Left kidney (tissue), 2 donors: ENCODE results near the gene EIF2AK3. TPM values are rescaled to one million over a fixed set of nuclear protein-coding genes. Genes with fewer than 3 reads are reported as not detected.

ENCODE experiments used
- DNase-seq: peaks from one replicate; pipeline ENCODE4 v3.0.0-alpha.2; 2013
- polyA plus RNA-seq: library from polyadenylated mRNA; unstranded; fragments of 120-200 nt; gene quantifications from one replicate; pipeline ENCODE4 v1.2.1, GENCODE V29; 2013; ENCODE audit not compliant: insufficient read length

The EIF2AK3 gene
- polyA plus RNA-seq, 1 donor, result 28.0 TPM

DNA sequence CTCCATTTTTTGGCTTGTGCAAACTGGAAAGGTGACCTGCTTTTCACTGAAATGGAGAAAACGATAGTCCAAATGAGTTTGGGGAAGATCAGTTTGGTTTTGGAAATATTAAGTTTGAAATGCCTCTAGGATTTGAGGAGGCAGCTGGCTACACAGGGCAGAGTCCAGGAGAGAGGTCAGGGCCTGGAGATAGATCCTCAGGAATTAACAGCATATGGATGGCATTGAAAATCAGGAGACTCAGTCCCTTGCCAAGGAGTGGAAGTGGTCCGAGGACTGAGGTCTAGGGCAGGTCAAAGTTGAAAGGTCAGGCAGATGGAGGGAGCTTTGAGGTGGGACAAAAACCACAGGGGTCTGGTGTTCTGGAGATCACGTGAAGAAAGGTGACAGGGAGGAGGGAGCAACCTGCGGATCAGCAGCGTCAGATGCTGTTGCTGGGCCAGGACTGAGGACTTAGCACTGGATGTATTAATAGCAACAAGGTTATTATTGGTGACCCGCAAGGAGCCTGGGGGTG is 83.7 kb downstream of the EIF2AK3 start:
- DNase-seq, result no peak

DNA sequence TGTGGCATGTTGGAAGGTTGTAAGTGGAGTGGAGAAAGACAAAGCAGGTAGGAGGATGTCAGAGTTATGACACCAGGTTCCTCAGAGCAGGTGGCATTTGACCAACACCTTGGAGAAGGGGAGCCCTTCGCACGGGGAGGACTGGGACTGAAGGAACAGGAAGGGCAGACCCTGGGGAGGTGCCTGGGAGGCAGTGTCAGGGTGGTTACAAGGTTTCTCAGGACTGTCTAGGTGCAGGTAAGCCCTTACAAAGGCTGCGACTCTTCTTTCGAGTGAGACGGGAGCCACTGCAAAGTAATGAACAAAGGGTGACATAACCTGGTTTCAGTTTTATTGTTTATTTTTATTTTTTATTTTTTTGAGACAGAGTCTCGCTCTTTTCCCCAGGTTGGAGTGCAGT is 84.6 kb downstream of the EIF2AK3 start:
- DNase-seq, result no peak

GRCh38 chr2:88540346-88540745 is 86.9 kb downstream of the EIF2AK3 start:
- no peak for DNase-seq

GRCh38 chr2:88538362-88538917 is 88.8 kb downstream of the EIF2AK3 start:
- no peak for DNase-seq

GRCh38 chr2:88537640-88538039 is 89.6 kb downstream of the EIF2AK3 start:
- DNase-seq, result no peak

GRCh38 chr2:88530081-88530480 is 97.2 kb downstream of the EIF2AK3 start:
- no peak for DNase-seq

DNA sequence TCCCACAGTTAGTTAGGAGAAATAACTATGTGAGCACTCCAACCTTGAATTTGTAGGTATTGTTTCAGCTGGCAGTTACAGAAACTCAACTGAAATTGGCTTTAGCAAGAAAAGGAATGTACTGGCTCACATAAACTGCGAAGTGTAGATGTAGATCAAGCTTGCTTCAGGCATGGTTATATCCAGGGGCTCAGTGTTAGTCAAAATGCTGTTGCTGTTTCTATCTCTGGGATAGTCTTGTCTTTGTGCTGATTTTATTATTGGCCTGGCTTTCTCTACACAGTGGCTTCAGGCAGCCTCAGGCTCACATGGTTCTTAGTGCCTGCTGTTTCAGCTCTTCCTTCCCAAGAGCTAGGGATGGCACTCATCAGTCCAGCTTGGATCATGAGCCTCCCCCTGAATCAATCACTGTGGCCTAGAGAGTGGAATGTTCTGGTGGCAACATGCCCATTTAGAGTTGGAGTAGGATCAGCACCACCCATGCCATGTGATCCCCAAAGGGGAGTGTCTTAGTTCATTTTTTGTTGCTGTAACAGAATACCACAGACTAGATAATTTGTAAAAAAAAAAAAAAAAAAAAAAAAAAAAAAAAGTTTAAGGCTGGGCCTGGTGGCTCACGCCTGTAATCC is 105.7 kb downstream of the EIF2AK3 start:
- DNase-seq, result no peak

DNA sequence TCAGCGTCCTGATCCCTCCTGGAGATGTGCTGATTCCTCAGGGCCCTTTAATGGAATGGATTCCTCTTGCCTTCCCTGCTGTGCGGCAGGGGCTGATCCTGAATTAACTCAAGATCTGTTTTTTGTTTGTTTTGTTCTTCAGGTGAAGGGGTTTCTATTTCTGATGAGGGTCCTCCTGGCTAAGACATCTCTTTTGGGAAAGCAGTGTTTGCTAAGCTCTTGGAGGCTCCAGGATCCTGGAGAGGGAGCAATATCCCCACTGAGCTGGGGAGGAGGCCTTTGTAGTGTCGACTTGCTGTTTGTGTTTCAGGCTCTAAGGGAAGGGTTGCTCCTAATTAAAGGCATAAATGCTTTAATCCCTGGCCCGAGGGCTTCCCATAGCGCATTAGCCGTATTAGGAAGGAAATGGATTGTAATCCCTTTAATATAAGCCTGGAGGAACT is 109.5 kb downstream of the EIF2AK3 start:
- no peak for DNase-seq

Other genes with a start within 250 kb of the EIF2AK3 start
- gene FOXI3, start 174.8 kb downstream of the EIF2AK3 start, polyA plus RNA-seq, result 0.22 TPM
- 32.6 TPM for gene RPIA, start 64.2 kb upstream of the EIF2AK3 start, polyA plus RNA-seq